ENCODE results near the gene KIF18A.
"Not testable (repeated sequence)": the region's sequence is repeated elsewhere in the genome, so short reads cannot be mapped to it uniquely, and the experiment has no call there.

KIF18A gene

DNA sequence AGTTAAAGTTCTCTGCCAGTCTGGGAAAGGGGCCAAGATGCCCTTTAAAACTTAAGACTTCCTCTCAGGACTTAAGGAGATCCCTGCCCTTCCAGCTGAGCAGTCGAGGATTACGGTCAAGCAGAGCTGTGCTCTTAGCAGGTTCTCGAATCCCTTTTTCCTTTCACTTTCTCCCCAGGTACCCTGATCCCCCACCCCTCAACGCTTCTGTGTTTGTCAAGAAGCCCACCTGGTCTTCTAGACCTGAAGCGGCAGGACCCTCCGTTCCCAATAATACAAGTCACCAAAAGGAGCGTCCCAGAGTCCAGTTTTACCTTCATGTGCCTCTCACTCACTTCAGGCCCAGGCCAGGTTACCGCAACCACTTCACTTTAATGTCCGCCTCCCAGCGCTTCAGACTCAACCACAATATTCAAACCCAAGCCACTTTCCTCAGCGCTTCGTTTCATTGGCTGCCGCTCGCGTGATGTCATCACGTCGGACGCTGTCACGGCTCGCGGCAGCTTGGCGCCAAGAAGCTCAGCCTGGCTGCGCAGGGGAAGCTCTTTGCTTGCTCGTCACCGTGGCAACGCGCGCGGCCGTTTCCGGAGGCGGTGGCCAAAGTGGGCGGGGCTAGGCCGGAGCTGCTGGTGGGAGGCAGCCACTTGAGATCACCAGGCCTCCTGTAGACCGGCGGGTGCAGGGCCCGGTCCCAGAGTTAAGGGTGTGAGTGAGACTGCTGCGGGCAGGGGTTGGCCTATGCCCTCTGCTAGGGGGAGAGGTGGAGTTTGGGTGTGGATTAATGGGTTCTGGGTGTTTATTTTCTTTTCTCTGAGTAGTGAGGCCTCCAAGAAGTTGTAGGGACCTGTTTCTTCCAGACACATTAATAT, at the start of gene KIF18A, which contains the start of gene METTL15:
TSS of gene KIF18A (minus strand) at position 407 of the 869 bp plus-strand sequence. CDS start 10,209 bp downstream, outside the sequence.
TSS of gene METTL15 (plus strand) at position 639 of the 869 bp plus-strand sequence. CDS start 4,947 bp downstream, outside the sequence.
- peak; percentile 98 for DNase-seq (ENCODE audit: low spot score)

DNA sequence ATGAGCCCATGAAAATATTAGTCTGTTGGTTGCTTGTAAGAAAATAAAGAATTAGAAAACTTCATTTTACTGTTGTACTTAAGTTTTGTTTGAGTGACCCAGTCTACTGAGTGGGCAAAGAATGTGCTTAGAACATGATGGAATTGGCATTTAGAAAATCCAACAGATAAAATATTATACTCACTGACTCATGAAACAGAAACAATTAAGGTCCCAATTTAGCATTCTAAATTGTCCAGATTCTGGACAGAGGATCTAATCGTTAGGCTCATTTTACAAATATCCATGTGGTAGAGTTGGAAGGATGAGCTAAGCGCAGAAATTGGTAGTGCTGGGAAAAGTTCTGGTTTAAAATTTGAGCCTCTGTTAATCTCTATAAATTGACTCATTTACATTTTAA, 45.6 kb upstream of the KIF18A start:
- no peak for DNase-seq (ENCODE audit: low spot score)

GRCh38 chr11:28152743-28153142, 44.8 kb upstream of the KIF18A start:
- no peak for DNase-seq (ENCODE audit: low spot score)

- DNase-seq (ENCODE audit: low spot score), result peak; percentile 68
Measured at GRCh38 chr11:28146123-28146751, 38.3 kb upstream of the KIF18A start.

GRCh38 chr11:28144808-28145207, 36.9 kb upstream of the KIF18A start:
- peak; percentile 27 for DNase-seq (ENCODE audit: low spot score)

- DNase-seq (ENCODE audit: low spot score), result no peak
Measured at GRCh38 chr11:28142724-28143123, 34.8 kb upstream of the KIF18A start.

DNA sequence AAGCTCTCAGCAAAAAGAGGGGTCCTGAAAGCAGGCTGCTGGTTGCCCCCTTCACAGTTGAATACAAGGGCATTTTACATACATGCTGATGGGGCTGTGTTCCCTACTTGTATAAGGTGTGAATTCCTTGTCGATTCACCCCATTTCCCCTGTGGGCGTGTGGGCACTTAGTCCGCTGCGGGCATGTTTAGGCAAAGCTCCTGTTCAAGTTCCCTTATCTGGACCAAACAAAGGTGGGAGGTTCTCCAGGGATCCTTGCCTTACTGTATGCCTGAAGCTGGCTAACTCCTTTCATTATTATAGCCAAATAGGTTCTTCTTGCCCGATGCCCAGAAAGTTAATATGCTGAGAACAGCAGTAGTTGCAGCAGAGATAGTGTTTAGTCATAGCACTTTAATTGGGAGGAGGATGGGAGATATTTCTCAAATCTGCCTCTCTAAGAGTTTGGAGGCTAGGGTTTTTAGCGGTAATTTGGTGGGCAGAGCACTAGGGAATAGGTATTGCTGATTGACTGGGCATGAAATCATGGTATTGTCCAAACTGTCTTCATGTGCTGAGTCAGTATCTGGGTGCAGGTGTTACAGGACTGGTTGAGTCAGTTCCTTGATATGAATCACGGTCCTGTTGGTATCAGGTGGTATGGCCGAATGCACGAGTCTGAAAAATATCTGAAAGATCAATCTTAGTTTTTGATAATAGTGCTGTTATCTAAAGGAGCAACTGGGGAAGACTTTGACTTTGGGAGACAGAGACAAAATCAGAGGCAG, 32.9 kb upstream of the KIF18A start:
- DNase-seq (ENCODE audit: low spot score), result no peak

GRCh38 chr11:28139841-28140415, 32.0 kb upstream of the KIF18A start:
- no peak for DNase-seq (ENCODE audit: low spot score)

- DNase-seq (ENCODE audit: low spot score), result no peak
Measured at GRCh38 chr11:28137832-28138231, 29.9 kb upstream of the KIF18A start.

- no peak for DNase-seq (ENCODE audit: low spot score)
Measured at GRCh38 chr11:28137366-28137765, 29.4 kb upstream of the KIF18A start.

GRCh38 chr11:28136157-28136556, 28.2 kb upstream of the KIF18A start:
- not testable (repeated sequence) for DNase-seq (ENCODE audit: low spot score)

- no peak for DNase-seq (ENCODE audit: low spot score)
Measured at GRCh38 chr11:28133146-28133545, 25.2 kb upstream of the KIF18A start.

- no peak for DNase-seq (ENCODE audit: low spot score)
Measured at GRCh38 chr11:28132548-28132947, 24.6 kb upstream of the KIF18A start.

DNA sequence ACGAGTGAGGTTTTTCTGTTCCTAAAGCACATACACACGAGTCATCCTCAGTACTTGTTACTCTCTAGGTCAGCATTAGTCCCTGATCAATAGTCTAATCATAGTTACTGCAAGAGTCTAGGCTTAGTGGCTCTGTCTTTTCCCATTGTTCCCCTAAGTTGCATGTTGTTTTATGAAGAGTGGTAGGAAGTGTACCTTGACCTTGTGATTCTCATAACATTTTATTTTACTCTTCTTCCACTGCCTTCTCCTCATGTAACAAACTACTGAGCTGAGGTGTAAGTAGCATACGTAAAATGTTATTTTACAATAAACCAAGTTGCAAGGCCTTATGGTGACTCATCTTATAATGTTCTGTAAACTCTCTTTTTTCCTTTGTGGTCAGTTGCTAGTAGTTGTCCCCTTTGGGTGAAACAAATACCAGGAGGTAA, 15.2 kb upstream of the KIF18A start:
- DNase-seq (ENCODE audit: low spot score), result no peak

DNA sequence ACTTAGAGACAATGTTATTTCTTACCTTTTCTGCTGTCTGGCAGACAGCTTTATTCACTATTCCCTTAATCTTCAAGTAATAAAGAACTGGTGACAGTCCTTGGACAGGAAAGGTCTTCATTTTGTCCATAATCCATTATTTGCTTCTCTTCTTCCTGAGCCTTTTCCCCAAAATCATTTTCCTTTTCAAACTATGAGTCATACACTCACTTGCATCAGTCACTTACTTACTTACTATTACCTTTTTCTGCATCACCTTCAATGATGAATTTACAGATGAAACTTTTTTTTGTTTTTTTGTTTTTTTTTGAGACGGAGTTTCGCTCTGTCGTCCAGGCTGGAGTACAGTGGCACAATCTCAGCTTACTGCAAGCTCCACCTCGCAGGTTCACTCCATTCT, 9.8 kb upstream of the KIF18A start:
- DNase-seq (ENCODE audit: low spot score), result no peak

- DNase-seq (ENCODE audit: low spot score), result no peak
Measured at GRCh38 chr11:28114731-28115130, 6.8 kb upstream of the KIF18A start.

GRCh38 chr11:28114116-28114515, 6.2 kb upstream of the KIF18A start:
- DNase-seq (ENCODE audit: low spot score), result no peak

DNA sequence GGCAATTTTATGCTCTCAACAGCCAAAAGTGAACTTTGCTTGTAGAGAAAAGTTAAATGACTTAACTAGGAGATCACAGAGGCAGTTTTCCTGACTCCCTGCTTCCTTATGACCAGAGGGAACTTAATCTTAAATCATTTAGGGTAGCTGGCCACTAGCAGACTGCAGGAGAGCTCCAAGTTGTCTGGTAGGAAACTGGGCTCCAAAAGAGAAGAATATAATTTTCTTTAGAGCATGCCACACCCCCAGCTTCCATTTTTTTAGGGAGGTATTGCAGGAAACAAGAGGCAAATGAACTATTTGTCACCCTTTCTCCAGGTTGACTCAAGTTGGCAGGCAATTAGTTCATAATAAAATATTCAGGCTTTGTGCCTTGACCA, 2.9 kb upstream of the KIF18A start:
- peak; percentile 17 for DNase-seq (ENCODE audit: low spot score)

DNA sequence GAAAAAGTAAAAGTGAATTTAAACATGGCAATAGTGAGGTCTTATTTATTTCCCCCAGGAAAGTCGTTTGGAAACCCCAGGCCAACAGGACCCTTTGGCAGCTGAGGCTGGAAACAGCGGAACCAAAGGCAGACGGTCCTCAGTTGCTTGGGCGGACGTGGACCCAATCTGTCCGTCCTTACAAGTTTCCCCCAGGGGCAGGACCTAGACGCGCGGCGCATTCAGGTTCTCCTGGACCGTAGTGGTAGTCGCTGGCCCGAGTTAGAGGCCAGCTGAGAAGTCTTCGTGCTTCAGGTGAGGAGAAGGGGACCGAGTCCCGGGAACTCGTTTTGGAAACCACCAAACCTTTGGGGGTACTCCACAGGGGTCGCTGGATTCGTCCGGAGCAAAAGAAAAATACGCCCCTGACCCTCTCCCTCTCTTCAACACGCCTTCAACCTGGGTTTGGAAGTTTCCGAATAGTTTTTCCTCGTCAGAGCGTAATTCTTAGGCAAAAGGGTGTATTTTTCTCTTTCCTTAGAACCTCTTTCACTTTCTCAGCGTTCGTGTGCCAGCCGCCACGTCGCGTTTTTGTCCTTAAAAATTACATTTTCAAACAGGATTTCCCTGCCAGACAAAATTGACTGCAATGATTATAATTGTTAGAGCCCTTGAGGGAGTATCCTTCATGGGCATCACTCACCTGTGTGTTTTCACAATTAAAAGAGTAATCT, 2.3 kb upstream of the KIF18A start:
- DNase-seq (ENCODE audit: low spot score), result peak; percentile 83

DNA sequence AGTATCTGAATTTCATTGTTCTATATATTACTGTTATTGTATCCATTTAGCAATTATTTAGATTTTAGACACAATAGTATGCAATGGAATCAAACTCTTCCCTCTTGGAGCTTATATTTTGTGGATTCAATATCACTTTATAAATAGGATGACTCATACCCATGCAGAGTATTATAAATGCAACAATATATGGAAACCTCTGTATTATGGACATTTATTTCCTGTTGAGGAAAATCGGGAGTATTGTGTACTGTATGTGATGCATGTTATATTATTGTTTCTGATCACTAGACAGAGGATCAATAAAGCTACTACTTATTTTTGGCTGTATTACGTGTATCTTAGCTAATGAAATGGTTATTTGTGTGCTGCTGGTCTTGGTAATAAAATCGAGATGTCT, 1.0 kb upstream of the KIF18A start:
- DNase-seq (ENCODE audit: low spot score), result no peak

GRCh38 chr11:28107191-28107749, 686 bp downstream of the KIF18A start:
- DNase-seq (ENCODE audit: low spot score), result peak; percentile 52
